ENCODE data around the gene TIMP1.

DNA sequence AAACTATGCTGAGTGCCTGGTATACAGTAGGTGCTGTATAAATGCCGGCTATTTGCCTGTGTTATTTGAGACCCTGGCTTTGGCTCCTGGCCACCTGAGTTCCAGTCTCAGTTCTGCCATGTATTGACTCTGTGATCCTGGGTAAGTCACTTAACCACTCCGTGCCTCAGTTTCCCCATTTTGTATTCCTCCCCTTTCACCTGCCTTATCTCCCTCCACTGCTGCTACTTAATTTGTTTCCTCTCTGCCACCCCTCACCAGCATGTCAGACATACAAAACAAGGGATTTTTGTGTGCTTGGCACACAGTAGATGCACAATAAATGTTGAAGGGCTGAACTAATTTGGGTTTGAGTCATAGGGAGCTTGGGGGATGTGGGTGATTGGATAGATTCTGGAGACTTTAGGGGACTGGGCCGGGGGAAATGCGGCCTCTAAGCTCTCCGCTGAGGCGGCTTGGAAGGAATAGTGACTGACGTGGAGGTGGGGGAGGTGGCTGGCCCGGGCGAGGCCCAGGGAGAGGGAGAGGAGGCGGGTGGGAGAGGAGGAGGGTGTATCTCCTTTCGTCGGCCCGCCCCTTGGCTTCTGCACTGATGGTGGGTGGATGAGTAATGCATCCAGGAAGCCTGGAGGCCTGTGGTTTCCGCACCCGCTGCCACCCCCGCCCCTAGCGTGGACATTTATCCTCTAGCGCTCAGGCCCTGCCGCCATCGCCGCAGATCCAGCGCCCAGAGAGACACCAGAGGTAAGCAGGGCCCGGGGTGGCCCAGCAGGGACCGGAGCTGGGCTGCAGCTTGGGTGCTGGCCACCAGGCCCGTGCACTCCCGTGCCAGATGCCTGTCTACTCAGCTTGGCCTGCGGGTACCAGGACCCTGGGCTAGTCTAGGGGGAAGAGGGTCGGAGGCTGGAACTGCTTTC is at the start of gene TIMP1:
- TF ChIP-seq CTCF (IDR thresholded peaks at IDR 0.05; ENCODE audit: low read depth, low read length), result no peak
- TF ChIP-seq EZH2phosphoT487 (IDR thresholded peaks at IDR 0.05; ENCODE audit: low read depth), result no peak
